ENCODE measurements around the gene HECW1.

HECW1 gene

DNA sequence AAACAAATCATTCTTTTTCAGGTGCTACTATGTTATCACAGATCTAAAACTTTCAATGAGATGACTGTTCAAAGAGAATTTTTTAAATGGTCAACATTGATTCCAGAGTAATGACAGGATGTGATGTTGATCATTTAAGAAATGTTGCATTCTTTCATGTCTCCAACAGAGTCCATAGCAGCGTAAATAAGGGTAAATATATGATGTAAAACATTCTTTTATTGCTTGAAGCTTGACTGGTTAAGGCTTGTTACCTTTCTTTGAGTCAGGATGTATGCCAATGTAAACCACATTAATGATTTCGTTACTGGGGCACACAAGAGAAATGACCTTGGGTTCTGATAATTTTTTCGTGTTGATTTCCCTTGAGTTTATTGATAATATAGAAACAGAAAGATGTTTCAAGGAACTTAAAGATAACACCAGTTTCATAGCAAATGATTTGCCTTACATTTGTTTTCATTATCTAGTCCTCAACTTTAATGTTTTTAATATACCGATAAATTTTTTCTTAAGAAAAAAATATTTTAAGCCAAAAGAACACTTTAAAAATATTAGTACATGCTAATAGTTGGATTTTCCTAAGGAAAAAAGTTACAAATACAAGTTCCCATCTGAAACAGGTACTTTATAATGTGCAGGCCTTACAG, 473.9 kb downstream of the HECW1 start (continued):
- TF ChIP-seq ZNF48 (tag by site-specific recombination; IDR thresholded peaks at IDR 0.05) (no peak), ZNF677 (tag by site-specific recombination; IDR thresholded peaks at IDR 0.05) (no peak), SP7 (tag by site-specific recombination; IDR thresholded peaks at IDR 0.05) (no peak), ZBTB11 (tag by site-specific recombination; conservative IDR thresholded peaks at IDR 0.05; ENCODE audit: low read depth) (no peak), ZNF623 (tag by site-specific recombination; IDR thresholded peaks at IDR 0.05) (no peak), ZNF76 (tag by site-specific recombination; IDR thresholded peaks at IDR 0.05; ENCODE audit: borderline replicate concordance, low read depth) (no peak), SP2 (tag by site-specific recombination; IDR thresholded peaks at IDR 0.05) (no peak), ZNF513 (tag by site-specific recombination; IDR thresholded peaks at IDR 0.05) (no peak), GLIS1 (tag by site-specific recombination; IDR thresholded peaks at IDR 0.05) (no peak), ZNF366 (tag by site-specific recombination; conservative IDR thresholded peaks at IDR 0.05) (0 out of 2 replicates have a peak, but pooled peaks have one; percentile 34), MYNN (tag by site-specific recombination; IDR thresholded peaks at IDR 0.05; ENCODE audit: borderline replicate concordance) (no peak), ZNF416 (tag by site-specific recombination; IDR thresholded peaks at IDR 0.05) (no peak), GLI4 (tag by site-specific recombination; IDR thresholded peaks at IDR 0.05) (no peak), BCL11B (tag by site-specific recombination; IDR thresholded peaks at IDR 0.05; ENCODE audit: low read depth) (no peak)
- TF ChIP-seq, protein P1, sequence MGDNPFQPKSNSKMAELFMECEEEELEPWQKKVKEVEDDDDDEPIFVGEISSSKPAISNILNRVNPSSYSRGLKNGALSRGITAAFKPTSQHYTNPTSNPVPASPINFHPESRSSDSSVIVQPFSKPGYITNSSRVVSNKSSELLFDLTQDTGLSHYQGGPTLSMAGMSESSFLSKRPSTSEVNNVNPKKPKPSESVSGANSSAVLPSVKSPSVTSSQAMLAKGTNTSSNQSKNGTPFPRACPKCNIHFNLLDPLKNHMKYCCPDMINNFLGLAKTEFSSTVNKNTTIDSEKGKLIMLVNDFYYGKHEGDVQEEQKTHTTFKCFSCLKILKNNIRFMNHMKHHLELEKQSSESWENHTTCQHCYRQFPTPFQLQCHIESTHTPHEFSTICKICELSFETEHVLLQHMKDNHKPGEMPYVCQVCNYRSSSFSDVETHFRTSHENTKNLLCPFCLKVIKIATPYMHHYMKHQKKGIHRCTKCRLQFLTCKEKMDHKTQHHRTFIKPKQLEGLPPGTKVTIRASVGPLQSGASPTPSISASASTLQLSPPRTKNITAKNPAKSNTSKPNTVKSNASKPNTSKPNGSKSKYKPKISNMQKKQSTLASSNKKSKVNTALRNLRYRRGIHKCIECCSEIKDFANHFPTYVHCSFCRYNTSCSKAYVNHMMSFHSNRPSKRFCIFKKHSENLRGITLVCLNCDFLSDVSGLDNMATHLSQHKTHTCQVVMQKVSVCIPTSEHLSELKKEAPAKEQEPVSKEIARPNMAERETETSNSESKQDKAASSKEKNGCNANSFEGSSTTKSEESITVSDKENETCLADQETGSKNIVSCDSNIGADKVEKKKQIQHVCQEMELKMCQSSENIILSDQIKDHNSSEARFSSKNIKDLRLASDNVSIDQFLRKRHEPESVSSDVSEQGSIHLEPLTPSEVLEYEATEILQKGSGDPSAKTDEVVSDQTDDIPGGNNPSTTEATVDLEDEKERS (tag by site-specific recombination; IDR thresholded peaks at IDR 0.05): no peak
- TF ChIP-seq, protein P2, sequence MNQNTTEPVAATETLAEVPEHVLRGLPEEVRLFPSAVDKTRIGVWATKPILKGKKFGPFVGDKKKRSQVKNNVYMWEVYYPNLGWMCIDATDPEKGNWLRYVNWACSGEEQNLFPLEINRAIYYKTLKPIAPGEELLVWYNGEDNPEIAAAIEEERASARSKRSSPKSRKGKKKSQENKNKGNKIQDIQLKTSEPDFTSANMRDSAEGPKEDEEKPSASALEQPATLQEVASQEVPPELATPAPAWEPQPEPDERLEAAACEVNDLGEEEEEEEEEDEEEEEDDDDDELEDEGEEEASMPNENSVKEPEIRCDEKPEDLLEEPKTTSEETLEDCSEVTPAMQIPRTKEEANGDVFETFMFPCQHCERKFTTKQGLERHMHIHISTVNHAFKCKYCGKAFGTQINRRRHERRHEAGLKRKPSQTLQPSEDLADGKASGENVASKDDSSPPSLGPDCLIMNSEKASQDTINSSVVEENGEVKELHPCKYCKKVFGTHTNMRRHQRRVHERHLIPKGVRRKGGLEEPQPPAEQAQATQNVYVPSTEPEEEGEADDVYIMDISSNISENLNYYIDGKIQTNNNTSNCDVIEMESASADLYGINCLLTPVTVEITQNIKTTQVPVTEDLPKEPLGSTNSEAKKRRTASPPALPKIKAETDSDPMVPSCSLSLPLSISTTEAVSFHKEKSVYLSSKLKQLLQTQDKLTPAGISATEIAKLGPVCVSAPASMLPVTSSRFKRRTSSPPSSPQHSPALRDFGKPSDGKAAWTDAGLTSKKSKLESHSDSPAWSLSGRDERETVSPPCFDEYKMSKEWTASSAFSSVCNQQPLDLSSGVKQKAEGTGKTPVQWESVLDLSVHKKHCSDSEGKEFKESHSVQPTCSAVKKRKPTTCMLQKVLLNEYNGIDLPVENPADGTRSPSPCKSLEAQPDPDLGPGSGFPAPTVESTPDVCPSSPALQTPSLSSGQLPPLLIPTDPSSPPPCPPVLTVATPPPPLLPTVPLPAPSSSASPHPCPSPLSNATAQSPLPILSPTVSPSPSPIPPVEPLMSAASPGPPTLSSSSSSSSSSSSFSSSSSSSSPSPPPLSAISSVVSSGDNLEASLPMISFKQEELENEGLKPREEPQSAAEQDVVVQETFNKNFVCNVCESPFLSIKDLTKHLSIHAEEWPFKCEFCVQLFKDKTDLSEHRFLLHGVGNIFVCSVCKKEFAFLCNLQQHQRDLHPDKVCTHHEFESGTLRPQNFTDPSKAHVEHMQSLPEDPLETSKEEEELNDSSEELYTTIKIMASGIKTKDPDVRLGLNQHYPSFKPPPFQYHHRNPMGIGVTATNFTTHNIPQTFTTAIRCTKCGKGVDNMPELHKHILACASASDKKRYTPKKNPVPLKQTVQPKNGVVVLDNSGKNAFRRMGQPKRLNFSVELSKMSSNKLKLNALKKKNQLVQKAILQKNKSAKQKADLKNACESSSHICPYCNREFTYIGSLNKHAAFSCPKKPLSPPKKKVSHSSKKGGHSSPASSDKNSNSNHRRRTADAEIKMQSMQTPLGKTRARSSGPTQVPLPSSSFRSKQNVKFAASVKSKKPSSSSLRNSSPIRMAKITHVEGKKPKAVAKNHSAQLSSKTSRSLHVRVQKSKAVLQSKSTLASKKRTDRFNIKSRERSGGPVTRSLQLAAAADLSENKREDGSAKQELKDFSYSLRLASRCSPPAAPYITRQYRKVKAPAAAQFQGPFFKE (tag by site-specific recombination; IDR thresholded peaks at IDR 0.05; ENCODE audit: borderline replicate concordance): no peak
